Measurements from ENCODE around the gene SLC17A5. TPM values are rescaled to one million over a fixed set of nuclear protein-coding genes. Genes with fewer than 3 reads are reported as not detected.

Gene SLC17A5
- total and polyA plus RNA-seq, 2 donors from 2014 or later, result 15.5 to 18.2 TPM

DNA sequence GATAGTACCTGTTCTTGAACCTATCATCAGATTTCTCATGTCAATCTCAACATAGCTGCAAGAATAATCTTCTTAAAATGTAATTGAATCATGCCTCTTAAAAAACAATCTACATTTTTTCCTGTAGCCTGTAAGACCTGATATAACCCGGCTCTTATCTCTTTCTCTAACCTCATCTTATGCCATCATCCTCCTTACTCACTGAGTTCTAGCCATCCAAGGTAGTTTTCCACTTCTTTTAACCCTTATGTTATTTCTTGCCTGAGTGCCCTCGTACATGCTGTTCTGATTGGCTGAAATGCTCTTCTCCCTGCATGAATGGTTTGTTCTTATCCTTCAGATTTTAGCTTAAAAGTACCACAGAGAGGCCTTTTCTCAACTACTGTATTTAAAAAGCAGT is 16.4 kb downstream of the SLC17A5 start:
- Histone ChIP-seq H3K9ac (ENCODE audit: low read length in 3 of 3) (no peak overlapping the region), H3K27ac (ENCODE audit: low read depth in 2 of 2, low read length in 2 of 2) (no peak overlapping the region), H3K4me3 (ENCODE audit: low read length in 3 of 3) (no peak overlapping the region), H3K36me3 (ENCODE audit: control insufficient read depth in 2 of 3, insufficient read depth in 3 of 3, low read length in 3 of 3) (peaks cover 0 to 7% (median 4%) of the 10 kb centered on the region in 3 donors), H3K27me3 (ENCODE audit: control insufficient read depth, insufficient read depth, low read length) (no peaks in the 10 kb centered on the region), H3K9me3 (ENCODE audit: control insufficient read depth in 2 of 3, insufficient read depth in 1 of 3, low read length in 3 of 3) (no peaks in the 10 kb centered on the region), H3K4me1 (ENCODE audit: control insufficient read depth in 2 of 3, insufficient read depth in 2 of 3, low read depth in 1 of 3, low read length in 3 of 3) (peaks cover 0 to 4% (median 0%) of the 10 kb centered on the region in 3 donors)
- TF ChIP-seq, protein P1, sequence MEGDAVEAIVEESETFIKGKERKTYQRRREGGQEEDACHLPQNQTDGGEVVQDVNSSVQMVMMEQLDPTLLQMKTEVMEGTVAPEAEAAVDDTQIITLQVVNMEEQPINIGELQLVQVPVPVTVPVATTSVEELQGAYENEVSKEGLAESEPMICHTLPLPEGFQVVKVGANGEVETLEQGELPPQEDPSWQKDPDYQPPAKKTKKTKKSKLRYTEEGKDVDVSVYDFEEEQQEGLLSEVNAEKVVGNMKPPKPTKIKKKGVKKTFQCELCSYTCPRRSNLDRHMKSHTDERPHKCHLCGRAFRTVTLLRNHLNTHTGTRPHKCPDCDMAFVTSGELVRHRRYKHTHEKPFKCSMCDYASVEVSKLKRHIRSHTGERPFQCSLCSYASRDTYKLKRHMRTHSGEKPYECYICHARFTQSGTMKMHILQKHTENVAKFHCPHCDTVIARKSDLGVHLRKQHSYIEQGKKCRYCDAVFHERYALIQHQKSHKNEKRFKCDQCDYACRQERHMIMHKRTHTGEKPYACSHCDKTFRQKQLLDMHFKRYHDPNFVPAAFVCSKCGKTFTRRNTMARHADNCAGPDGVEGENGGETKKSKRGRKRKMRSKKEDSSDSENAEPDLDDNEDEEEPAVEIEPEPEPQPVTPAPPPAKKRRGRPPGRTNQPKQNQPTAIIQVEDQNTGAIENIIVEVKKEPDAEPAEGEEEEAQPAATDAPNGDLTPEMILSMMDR (IDR thresholded peaks at IDR 0.05; ENCODE audit: borderline replicate concordance, extremely low read depth, insufficient read depth), result no peak
- no peak for DNase-seq
- FAIRE-seq, result no peak
- intact Hi-C loops (cut with DNase I), result no loop called here

DNA sequence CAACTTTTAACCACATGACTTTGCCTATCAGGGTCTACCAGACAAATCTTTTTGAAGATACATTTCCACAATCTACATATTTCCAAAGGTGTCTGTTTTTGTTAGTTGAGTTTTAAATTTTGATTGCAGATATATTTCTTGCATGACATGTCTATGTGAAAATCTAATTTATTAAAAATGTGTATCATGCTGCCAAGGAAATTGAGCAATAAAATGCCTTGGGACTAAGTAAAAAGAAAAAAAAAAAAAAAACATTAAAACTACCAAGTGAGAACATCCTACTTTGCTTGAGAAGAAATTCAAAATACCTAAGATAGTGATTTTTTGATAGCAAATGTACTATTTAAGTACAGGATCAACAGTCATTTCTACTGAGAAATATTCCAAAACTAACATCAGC is 17.7 kb downstream of the SLC17A5 start:
- Histone ChIP-seq H3K27ac (ENCODE audit: low read depth in 2 of 2, low read length in 2 of 2) (no peak overlapping the region), H3K4me1 (ENCODE audit: control insufficient read depth in 2 of 3, insufficient read depth in 2 of 3, low read depth in 1 of 3, low read length in 3 of 3) (peaks cover 0 to 5% (median 0%) of the 10 kb centered on the region in 3 donors), H3K36me3 (ENCODE audit: control insufficient read depth in 2 of 3, insufficient read depth in 3 of 3, low read length in 3 of 3) (peaks cover 0 to 12% (median 6%) of the 10 kb centered on the region in 3 donors), H3K9ac (ENCODE audit: low read length in 3 of 3) (no peak overlapping the region), H3K27me3 (ENCODE audit: control insufficient read depth, insufficient read depth, low read length) (no peaks in the 10 kb centered on the region), H3K9me3 (ENCODE audit: control insufficient read depth in 2 of 3, insufficient read depth in 1 of 3, low read length in 3 of 3) (no peaks in the 10 kb centered on the region), H3K4me3 (ENCODE audit: low read length in 3 of 3) (no peak overlapping the region)
- intact Hi-C loops (cut with DNase I), result no loop called here
- TF ChIP-seq, protein P1 (IDR thresholded peaks at IDR 0.05; ENCODE audit: borderline replicate concordance, extremely low read depth, insufficient read depth), result no peak
- FAIRE-seq (no peak), DNase-seq (no peak)

DNA sequence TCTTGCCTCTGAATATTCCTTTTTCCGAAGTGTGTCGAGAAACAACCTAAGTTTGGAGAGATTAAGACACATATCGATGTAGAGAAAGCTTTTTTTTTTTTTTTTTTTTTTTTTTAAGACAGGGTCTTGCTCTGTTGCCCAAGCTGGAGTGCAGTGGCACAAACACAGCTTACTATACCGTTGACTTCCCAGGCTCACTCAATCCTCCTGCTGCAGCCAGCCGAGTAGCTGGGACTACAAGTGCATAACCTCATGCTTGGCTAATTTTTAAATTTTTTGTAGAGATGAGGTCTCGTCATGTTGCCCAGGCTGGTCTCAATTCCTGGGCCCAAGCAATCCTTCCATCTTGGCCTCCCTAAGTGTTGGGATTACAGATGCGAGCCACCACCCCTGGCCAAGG is 21.4 kb downstream of the SLC17A5 start:
- no peak for DNase-seq
- H3K27me3 ChIP-seq (ENCODE audit: control insufficient read depth, insufficient read depth, low read length), result no peaks in the 10 kb centered on the region
- peaks cover 0 to 5% (median 0%) of the 10 kb centered on the region in 3 donors for H3K4me1 ChIP-seq (ENCODE audit: control insufficient read depth in 2 of 3, insufficient read depth in 2 of 3, low read depth in 1 of 3, low read length in 3 of 3)
- intact Hi-C loops (cut with DNase I), result no loop called here
- no peak overlapping the region for H3K4me3 ChIP-seq (ENCODE audit: low read length in 3 of 3)
- peaks cover 0 to 14% (median 7%) of the 10 kb centered on the region in 3 donors for H3K36me3 ChIP-seq (ENCODE audit: control insufficient read depth in 2 of 3, insufficient read depth in 3 of 3, low read length in 3 of 3)
- no peaks in the 10 kb centered on the region for H3K9me3 ChIP-seq (ENCODE audit: control insufficient read depth in 2 of 3, insufficient read depth in 1 of 3, low read length in 3 of 3)
- no peak overlapping the region for H3K27ac ChIP-seq (ENCODE audit: low read depth in 2 of 2, low read length in 2 of 2)
- no peak overlapping the region for H3K9ac ChIP-seq (ENCODE audit: low read length in 3 of 3)
- FAIRE-seq, result no peak
- TF ChIP-seq, protein P1 (IDR thresholded peaks at IDR 0.05; ENCODE audit: borderline replicate concordance, extremely low read depth, insufficient read depth), result no peak

DNA sequence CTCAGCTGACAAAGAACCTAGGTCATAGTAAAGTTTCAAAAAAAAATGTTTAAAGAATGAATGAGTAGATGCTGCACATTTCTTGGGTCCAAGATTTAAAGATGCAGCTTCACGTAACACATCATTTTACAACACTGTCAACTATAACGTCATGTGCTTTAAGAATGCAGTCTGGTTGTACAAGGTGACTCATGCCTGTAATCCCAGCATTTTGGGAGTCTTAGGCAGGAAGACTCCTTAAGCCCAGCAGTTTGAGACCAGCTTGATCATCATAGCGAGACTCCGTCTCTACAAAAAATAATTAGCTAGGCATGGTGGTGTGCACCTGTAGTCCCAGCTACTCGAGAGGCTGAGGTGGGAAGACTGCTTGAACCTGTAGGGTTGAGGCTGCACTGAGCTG is 21.9 kb downstream of the SLC17A5 start:
- Histone ChIP-seq H3K9ac (ENCODE audit: low read length in 3 of 3) (no peak overlapping the region), H3K4me3 (ENCODE audit: low read length in 3 of 3) (no peak overlapping the region), H3K27me3 (ENCODE audit: control insufficient read depth, insufficient read depth, low read length) (no peaks in the 10 kb centered on the region), H3K4me1 (ENCODE audit: control insufficient read depth in 2 of 3, insufficient read depth in 2 of 3, low read depth in 1 of 3, low read length in 3 of 3) (peaks cover 0 to 5% (median 0%) of the 10 kb centered on the region in 3 donors), H3K27ac (ENCODE audit: low read depth in 2 of 2, low read length in 2 of 2) (no peak overlapping the region), H3K9me3 (ENCODE audit: control insufficient read depth in 2 of 3, insufficient read depth in 1 of 3, low read length in 3 of 3) (no peaks in the 10 kb centered on the region), H3K36me3 (ENCODE audit: control insufficient read depth in 2 of 3, insufficient read depth in 3 of 3, low read length in 3 of 3) (peaks cover 0 to 12% (median 7%) of the 10 kb centered on the region in 3 donors)
- TF ChIP-seq, protein P1 (IDR thresholded peaks at IDR 0.05; ENCODE audit: borderline replicate concordance, extremely low read depth, insufficient read depth), result no peak
- FAIRE-seq, result no peak
- intact Hi-C loops (cut with DNase I), result no loop called here
- DNase-seq, result no peak

All from kidney (tissue), 14 donors.